ENCODE measurements around the gene SIPA1L2. TPM values are rescaled to one million over a fixed set of nuclear protein-coding genes. Genes with fewer than 3 reads are reported as not detected.

SIPA1L2 gene
- total and polyA plus RNA-seq, 2 of the 4 experiments (the other 2 are of a cell fraction), result 7.1 to 13.4 TPM

DNA sequence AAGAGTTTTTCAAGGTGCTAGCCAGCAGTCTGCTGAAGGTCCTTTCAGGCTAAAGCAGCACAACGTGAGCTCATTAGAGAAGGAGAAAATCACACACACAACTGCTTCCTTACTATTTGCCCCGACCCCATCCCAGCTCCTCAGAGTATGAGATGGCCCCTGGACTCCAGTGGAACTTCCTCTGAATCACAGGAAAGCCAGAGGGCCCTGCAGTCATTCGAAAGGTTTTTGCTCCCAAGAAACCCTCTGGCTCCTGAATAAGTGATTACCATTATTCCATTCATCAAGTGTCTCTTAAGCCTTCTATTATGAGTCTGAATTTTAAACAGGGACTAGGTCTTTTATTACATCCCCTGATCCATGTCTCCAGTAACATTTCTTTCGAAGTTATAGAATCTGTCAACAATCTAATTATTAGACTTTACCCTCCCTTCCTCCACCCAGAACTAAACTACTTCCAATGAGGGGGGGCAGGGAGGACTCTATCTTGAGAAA lies 14.6 kb downstream of the SIPA1L2 start:
- BruUV-seq (replicated peaks), result no TSS peak
- peak overlapping the region; percentile 72 for H3K4ac ChIP-seq (ENCODE audit: low read depth, low read length)
- peak overlapping the region; percentile 27; the same call in 1 of the 2 replicates for H3K27ac ChIP-seq (ENCODE audit: insufficient read depth, low read length)
- H3K4me3 ChIP-seq (ENCODE audit: insufficient read depth, low read depth, low read length), result no peak overlapping the region
- H3K23ac ChIP-seq (ENCODE audit: low read depth, low read length), result 0 out of 2 replicates have a peak overlapping the region, but pooled peaks have one; percentile 20
- H2BK15ac ChIP-seq (ENCODE audit: low read depth, low read length), result peak overlapping the region; percentile 56; the same call in 1 of the 3 replicates
- H4K91ac ChIP-seq (ENCODE audit: insufficient read depth, low read depth, low read length), result peak overlapping the region; percentile 13; the same call in 1 of the 2 replicates
- peak overlapping the region in 1 of 2 experiments; percentile 21; a peak in 1 of 4 replicates for H4K8ac ChIP-seq (ENCODE audit: low read depth in 2 of 2, low read length in 2 of 2)
- no peak overlapping the region for H3K4me2 ChIP-seq (ENCODE audit: low read depth, low read length)
- H3K36me3 ChIP-seq (ENCODE audit: control insufficient read depth, insufficient read depth, low read length), result no peaks in the 10 kb centered on the region
- TF ChIP-seq, protein P1, sequence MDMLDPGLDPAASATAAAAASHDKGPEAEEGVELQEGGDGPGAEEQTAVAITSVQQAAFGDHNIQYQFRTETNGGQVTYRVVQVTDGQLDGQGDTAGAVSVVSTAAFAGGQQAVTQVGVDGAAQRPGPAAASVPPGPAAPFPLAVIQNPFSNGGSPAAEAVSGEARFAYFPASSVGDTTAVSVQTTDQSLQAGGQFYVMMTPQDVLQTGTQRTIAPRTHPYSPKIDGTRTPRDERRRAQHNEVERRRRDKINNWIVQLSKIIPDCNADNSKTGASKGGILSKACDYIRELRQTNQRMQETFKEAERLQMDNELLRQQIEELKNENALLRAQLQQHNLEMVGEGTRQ (IDR thresholded peaks at IDR 0.05; ENCODE audit: low read depth, low read length), result no peak
- no peak for TF ChIP-seq MAFK (IDR thresholded peaks at IDR 0.05; ENCODE audit: low read depth, low read length)
- TF ChIP-seq NFE2L2 (IDR thresholded peaks at IDR 0.05; ENCODE audit: low read depth, low read length), result no peak
- no peak for TF ChIP-seq RCOR1 (IDR thresholded peaks at IDR 0.05; ENCODE audit: insufficient replicate concordance, low read length)
- peak overlapping the region; percentile 39; the same call in 1 of the 2 replicates for H3K14ac ChIP-seq (replicated peaks; ENCODE audit: low read depth, low read length)
- peak overlapping the region; percentile 52; the same call in 1 of the 2 replicates for H2BK120ac ChIP-seq (ENCODE audit: low read depth, low read length)
- CTCF ChIA-PET, result interaction anchor here (0.7 to 2.2 kb wide), 2 partner anchors 13 to 395 kb away, joined by 5 to 6 read pairs; no protein-coding TSS in a partner anchor
- H4K20me1 ChIP-seq (ENCODE audit: insufficient read depth, low read length), result peaks cover 11% of the 10 kb centered on the region; the same call in 1 of the 2 replicates
- H3K56ac ChIP-seq (ENCODE audit: extremely low read depth, insufficient read depth, low read length), result no peak overlapping the region
- no peak overlapping the region for H3K9ac ChIP-seq (ENCODE audit: low read depth, low read length)
- H2BK20ac ChIP-seq (ENCODE audit: low read depth, low read length), result peak overlapping the region; percentile 66; the same call in 1 of the 2 replicates
- peak overlapping the region; percentile 30; the same call in 1 of the 2 replicates for H2AK5ac ChIP-seq (ENCODE audit: low read depth, low read length)
- POLR2A ChIA-PET (ENCODE audit: unreplicated experiment), result interaction anchor here (0.6 to 1.1 kb wide), 2 partner anchors 290 to 438 kb away, joined by 5 to 6 read pairs; no protein-coding TSS in a partner anchor
- peaks cover 12% of the 10 kb centered on the region for H3K9me1 ChIP-seq (ENCODE audit: insufficient read depth, low read length)
- no peak overlapping the region for H2AK9ac ChIP-seq (replicated peaks; ENCODE audit: low read depth, low read length, poor library complexity)
- no peak overlapping the region for H2BK5ac ChIP-seq (ENCODE audit: low read depth, low read length, poor library complexity, severe bottlenecking)
- no peak for DNase-seq
- H3K18ac ChIP-seq (ENCODE audit: low read depth, low read length), result peak overlapping the region; percentile 26; the same call in 1 of the 2 replicates
- WGBS, 2 experiments (ENCODE audit: extremely low coverage in 2 of 2, insufficient read length in 1 of 2), result 80% methylated on average over 1 of the region's 4 CpGs; no CpG with 5 or more reads in 1 of the 2 experiments
- H3K79me1 ChIP-seq (ENCODE audit: low read depth in 1 of 2, low read length in 2 of 2), result peaks cover 12 to 26% of the 10 kb centered on the region in 2 experiments; a peak in 3 of 4 replicates
- H3K9me3 ChIP-seq (ENCODE audit: control insufficient read depth, insufficient read depth, low read length), result no peaks in the 10 kb centered on the region
- no peak overlapping the region for H4K5ac ChIP-seq (ENCODE audit: low read depth, low read length)
- dilution Hi-C loops (cut with HindIII; ENCODE audit: low sequenced_read_pairs, unreplicated experiment), result no loop called here
- no peak for ATAC-seq (ENCODE audit: low read depth)
- no peak overlapping the region for H2AFZ ChIP-seq (replicated peaks; ENCODE audit: low read length, poor library complexity)
- intact Hi-C loops (cut with micrococcal nuclease), result no loop called here
- no peaks in the 10 kb centered on the region for H3K27me3 ChIP-seq (ENCODE audit: control insufficient read depth, insufficient read depth, low read length)
- H3K4me1 ChIP-seq (ENCODE audit: control insufficient read depth, insufficient read depth, low read length), result peaks cover 17% of the 10 kb centered on the region
- in situ Hi-C loops (cut with MboI; ENCODE audit: low sequenced_read_pairs), result loop anchor here (10.0 kb wide), 1 partner anchor 601 kb away; no protein-coding TSS in a partner anchor

All from IMR-90 (cell line).